OCI-LY1 (cell line): ENCODE results near the gene RNF13.
A peak's percentile ranks its signal among the peaks of the same experiment; 100 is the strongest.

Source experiments
- H2AFZ ChIP-seq: fragments of 200-600 bp; sonication (generic), shearing (Covaris generic); 2 replicates; pipeline ENCODE4 v1.6.0; 2014; ENCODE audit warnings: antibody characterized with exemption, mild to moderate bottlenecking, low read length
- H3F3A ChIP-seq: fragments of 200-600 bp; sonication (generic), shearing (Covaris generic); 2 replicates; pipeline ENCODE4 v1.6.0; 2014; ENCODE audit warnings: mild to moderate bottlenecking, antibody characterized with exemption, low read length, moderate library complexity; ENCODE audit not compliant: insufficient read depth
- H3K27ac ChIP-seq: fragments of 200-600 bp; sonication (generic); 2 replicates; pipeline ENCODE4 v1.5.1; 2014; ENCODE audit warnings: low read length, mixed run types, mild to moderate bottlenecking, low read depth; ENCODE audit not compliant: poor library complexity, severe bottlenecking
- H3K27me3 ChIP-seq: fragments of 200-600 bp; sonication (generic); 2 replicates; pipeline ENCODE4 v1.6.0; 2014; ENCODE audit warnings: antibody characterized with exemption, mild to moderate bottlenecking, low read length, moderate library complexity; ENCODE audit not compliant: insufficient read depth
- H3K36me3 ChIP-seq: fragments of 200-600 bp; sonication (generic); 2 replicates; pipeline ENCODE4 v1.6.1; 2014; ENCODE audit warnings: mild to moderate bottlenecking, antibody characterized with exemption, low read length, moderate library complexity, mixed read lengths; ENCODE audit not compliant: insufficient read depth
- H3K4me1 ChIP-seq: fragments of 200-600 bp; sonication (generic); 2 replicates; pipeline ENCODE4 v1.5.1; 2014; ENCODE audit warnings: mild to moderate bottlenecking, low read length, moderate library complexity; ENCODE audit not compliant: insufficient read depth, severe bottlenecking
- H3K4me2 ChIP-seq: fragments of 200-600 bp; sonication (generic), shearing (Covaris generic); 2 replicates; pipeline ENCODE4 v1.6.1; 2014; ENCODE audit warnings: low read length
- H3K4me3 ChIP-seq: fragments of 200-600 bp; sonication (generic); 2 replicates; pipeline ENCODE4 v1.5.1; 2014; ENCODE audit warnings: low read length, low read depth, mild to moderate bottlenecking, mixed read lengths; ENCODE audit not compliant: poor library complexity, severe bottlenecking
- H3K79me2 ChIP-seq: fragments of 200-600 bp; shearing (Covaris generic); 2 replicates; pipeline ENCODE4 v1.6.1; 2016; ENCODE audit warnings: mixed run types, low read length, mixed read lengths; ENCODE audit not compliant: insufficient read depth
- H3K9ac ChIP-seq: fragments of 200-600 bp; sonication (generic), shearing (Covaris generic); 2 replicates; pipeline ENCODE4 v1.6.1; 2014; ENCODE audit warnings: mild to moderate bottlenecking, low read length, mixed read lengths
- H3K9me2 ChIP-seq: fragments of 200-600 bp; sonication (generic), shearing (Covaris generic); 2 replicates; pipeline ENCODE4 v1.6.1; 2014; ENCODE audit warnings: low read depth, mild to moderate bottlenecking, low read length, mixed read lengths
- H3K9me3 ChIP-seq: fragments of 200-600 bp; shearing (Covaris generic); 2 replicates; pipeline ENCODE4 v1.6.1; 2014; ENCODE audit warnings: low read length, mixed read lengths
- H4K20me1 ChIP-seq: fragments of 200-600 bp; sonication (generic), shearing (Covaris generic); 2 replicates; pipeline ENCODE4 v1.6.0; 2016; ENCODE audit warnings: mild to moderate bottlenecking, low read length; ENCODE audit not compliant: insufficient read depth
- EZH2 ChIP-seq: fragments of 200-600 bp; sonication (generic), shearing (Covaris generic); IDR thresholded peaks from 2 replicates; pipeline ENCODE4 v1.8.0; 2017; ENCODE audit warnings: borderline replicate concordance, mixed run types, mild to moderate bottlenecking, antibody characterized with exemption, low read length, moderate library complexity, mixed read lengths
- TF ChIP-seq, protein P1 (sequence below): fragments of 200-600 bp; sonication (generic), shearing (Covaris generic); IDR thresholded peaks from 2 replicates; pipeline ENCODE4 v1.5.1; 2017; ENCODE audit warnings: mild to moderate bottlenecking, antibody characterized with exemption, low read length, moderate library complexity, mixed read lengths

The RNF13 gene

DNA sequence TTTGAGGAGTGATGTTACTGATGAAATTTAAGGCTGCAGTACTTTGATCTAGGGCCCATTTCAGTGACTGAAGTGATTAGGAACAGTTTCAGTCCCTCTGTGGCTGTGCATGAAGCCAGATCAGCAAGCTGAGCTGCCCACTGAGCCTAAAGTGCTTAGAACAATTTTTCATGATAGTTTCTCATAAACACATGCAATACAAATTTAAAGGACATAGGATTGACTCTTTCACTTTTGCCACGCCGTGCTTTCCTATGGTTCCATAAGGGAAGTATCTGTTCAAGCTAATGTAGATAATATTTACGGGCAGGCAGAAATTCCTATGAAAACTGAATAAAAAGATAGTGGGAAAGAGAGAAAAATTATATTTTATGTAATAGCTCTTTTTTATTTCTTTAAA lies 31.3 kb upstream of the RNF13 start:
- H3K36me3 ChIP-seq: no peaks in the 10 kb centered on the region
- no peak overlapping the region; the same call in 1 of the 2 replicates for H3K9ac ChIP-seq
- H3K4me2 ChIP-seq: peak overlapping the region; percentile 37
- H3K79me2 ChIP-seq: no peaks in the 10 kb centered on the region
- peaks cover 30% of the 10 kb centered on the region for H3K4me1 ChIP-seq
- H4K20me1 ChIP-seq: no peaks in the 10 kb centered on the region
- peak overlapping the region; percentile 53 for H2AFZ ChIP-seq
- no peaks in the 10 kb centered on the region for H3K27me3 ChIP-seq
- H3K27ac ChIP-seq: peak overlapping the region; percentile 62
- peak overlapping the region; percentile 3 for H3K4me3 ChIP-seq
- no peaks in the 10 kb centered on the region for H3K9me3 ChIP-seq
- no peaks in the 10 kb centered on the region for H3K9me2 ChIP-seq
- no peaks in the 10 kb centered on the region for H3F3A ChIP-seq
- TF ChIP-seq, protein P1, sequence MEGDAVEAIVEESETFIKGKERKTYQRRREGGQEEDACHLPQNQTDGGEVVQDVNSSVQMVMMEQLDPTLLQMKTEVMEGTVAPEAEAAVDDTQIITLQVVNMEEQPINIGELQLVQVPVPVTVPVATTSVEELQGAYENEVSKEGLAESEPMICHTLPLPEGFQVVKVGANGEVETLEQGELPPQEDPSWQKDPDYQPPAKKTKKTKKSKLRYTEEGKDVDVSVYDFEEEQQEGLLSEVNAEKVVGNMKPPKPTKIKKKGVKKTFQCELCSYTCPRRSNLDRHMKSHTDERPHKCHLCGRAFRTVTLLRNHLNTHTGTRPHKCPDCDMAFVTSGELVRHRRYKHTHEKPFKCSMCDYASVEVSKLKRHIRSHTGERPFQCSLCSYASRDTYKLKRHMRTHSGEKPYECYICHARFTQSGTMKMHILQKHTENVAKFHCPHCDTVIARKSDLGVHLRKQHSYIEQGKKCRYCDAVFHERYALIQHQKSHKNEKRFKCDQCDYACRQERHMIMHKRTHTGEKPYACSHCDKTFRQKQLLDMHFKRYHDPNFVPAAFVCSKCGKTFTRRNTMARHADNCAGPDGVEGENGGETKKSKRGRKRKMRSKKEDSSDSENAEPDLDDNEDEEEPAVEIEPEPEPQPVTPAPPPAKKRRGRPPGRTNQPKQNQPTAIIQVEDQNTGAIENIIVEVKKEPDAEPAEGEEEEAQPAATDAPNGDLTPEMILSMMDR: no peak
- no peak for TF ChIP-seq EZH2

DNA sequence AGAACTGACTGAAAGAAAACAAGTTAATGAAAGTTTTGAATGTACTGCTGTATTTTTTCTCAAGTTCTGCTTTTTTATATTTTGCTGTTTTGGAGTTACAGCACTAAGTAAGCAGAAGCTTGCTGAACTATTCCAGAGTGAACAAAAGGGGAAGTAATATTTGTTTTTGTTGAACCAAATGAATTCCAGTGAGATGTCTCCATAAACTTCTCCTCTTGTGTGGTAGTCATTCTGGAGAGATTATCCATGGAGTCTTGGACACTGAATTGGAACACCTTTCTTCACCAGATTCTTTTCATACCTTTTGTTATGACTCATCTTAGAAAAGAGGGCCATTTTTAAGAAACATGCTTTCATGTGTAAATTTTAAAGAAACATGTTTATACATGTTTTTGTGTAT lies 29.4 kb upstream of the RNF13 start:
- Histone ChIP-seq H3K9me2 (no peaks in the 10 kb centered on the region), H3F3A (no peaks in the 10 kb centered on the region), H3K4me3 (no peak overlapping the region), H3K4me1 (peaks cover 30% of the 10 kb centered on the region), H2AFZ (peak overlapping the region; percentile 35; the same call in 1 of the 2 replicates), H3K4me2 (no peak overlapping the region), H3K79me2 (no peaks in the 10 kb centered on the region), H3K9me3 (no peaks in the 10 kb centered on the region), H3K27ac (peak overlapping the region; percentile 26), H3K36me3 (no peaks in the 10 kb centered on the region), H3K27me3 (no peaks in the 10 kb centered on the region), H4K20me1 (no peaks in the 10 kb centered on the region), H3K9ac (no peak overlapping the region)
- TF ChIP-seq, protein P1: no peak
- TF ChIP-seq EZH2: no peak

DNA sequence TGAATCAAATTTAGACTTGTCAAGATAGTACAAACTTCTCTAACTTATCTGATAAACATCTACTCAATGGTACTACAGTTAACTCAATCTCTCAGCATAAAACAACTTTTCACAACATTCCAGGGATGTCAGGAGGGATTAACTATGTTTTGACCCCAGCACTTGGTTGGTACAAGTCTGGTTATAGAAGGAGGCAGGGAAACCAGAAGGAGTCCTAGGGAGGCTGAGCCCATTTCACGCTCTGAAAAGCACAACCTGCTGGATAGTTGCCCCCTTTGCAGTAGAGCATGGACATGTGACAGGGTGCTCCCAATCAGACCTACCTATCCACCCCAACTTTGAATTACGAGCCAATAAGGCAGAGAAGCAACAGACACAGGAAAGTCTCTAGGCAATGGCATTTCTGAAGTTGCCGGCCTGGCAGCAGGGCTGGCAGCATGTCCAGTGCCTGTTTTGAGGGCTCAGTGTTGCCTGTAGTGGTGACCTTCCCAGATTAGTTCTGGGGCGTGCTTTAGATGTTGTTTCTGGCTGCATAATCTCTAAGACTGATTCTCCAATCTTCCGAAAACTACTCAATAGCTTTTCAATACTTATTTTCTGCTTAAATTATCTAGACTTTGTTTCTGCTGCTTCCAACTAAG lies 28.8 kb upstream of the RNF13 start:
- H3K9me2 ChIP-seq: no peaks in the 10 kb centered on the region
- H3K4me2 ChIP-seq: no peak overlapping the region
- H3K9ac ChIP-seq: no peak overlapping the region
- H3K36me3 ChIP-seq: no peaks in the 10 kb centered on the region
- no peak overlapping the region for H3K4me3 ChIP-seq
- no peaks in the 10 kb centered on the region for H3K27me3 ChIP-seq
- TF ChIP-seq EZH2: no peak
- TF ChIP-seq, protein P1: no peak
- no peaks in the 10 kb centered on the region for H4K20me1 ChIP-seq
- no peaks in the 10 kb centered on the region for H3K79me2 ChIP-seq
- H3K9me3 ChIP-seq: no peaks in the 10 kb centered on the region
- 0 out of 2 replicates have a peak overlapping the region, but pooled peaks have one; percentile 35 for H2AFZ ChIP-seq
- peak overlapping the region; percentile 26 for H3K27ac ChIP-seq
- H3F3A ChIP-seq: no peaks in the 10 kb centered on the region
- H3K4me1 ChIP-seq: peaks cover 30% of the 10 kb centered on the region
